NOMO-1 (cell line): ENCODE results near the gene UBE3B.

Experiments
- DNase-seq, 2 experiments: peaks; one replicate each; lab custom pipeline; 2025; ENCODE audit not compliant: unreplicated experiment in 2 of 2; lab: John Stamatoyannopoulos, UW

UBE3B gene

DNA sequence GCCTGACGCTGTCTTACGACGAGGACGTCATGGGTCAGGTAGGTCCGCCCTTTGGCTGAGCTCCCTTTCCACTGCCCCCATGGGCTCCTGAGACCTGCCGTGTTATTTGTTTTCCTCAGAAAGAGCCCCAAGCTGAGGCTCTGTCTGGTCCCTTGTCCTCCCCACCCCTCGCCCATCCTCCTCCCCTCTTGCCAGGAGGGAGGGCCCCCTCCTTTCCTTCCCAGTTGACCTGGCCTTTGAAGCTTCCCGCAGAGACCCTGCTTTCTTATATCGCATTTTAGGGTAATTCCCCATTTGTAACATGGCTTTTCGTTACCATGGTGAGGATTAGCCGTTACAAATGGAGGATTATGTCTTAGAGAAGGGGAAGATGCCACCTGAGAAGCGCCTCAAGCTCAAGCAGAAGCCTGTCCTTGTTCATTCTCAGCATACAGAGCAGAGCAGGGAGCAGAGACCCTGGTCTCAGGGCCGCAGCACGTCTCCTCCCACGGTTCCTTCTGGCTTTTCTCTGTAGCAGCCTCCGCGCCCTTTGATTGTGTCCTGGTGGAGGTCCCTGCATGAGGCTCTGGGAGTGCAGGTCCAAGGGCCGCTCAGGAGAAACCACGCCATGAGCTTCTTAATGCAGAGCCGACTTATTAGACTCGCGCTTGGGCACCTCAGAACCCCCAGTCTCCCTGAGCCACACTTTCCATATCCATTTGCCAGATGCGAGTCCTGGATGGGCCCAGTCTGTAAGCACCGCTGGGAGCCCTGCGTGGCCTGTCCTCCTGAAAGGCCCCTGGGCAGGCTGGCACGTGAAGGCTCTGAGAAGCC is 47.2 kb downstream of the UBE3B start:
- DNase-seq: no peak

- no peak for DNase-seq
These were observed 47.8 kb downstream of the UBE3B start for GRCh38 chr12:109525279-109525585.

GRCh38 chr12:109527489-109528123 is 50.2 kb downstream of the UBE3B start:
- DNase-seq: no peak

DNA sequence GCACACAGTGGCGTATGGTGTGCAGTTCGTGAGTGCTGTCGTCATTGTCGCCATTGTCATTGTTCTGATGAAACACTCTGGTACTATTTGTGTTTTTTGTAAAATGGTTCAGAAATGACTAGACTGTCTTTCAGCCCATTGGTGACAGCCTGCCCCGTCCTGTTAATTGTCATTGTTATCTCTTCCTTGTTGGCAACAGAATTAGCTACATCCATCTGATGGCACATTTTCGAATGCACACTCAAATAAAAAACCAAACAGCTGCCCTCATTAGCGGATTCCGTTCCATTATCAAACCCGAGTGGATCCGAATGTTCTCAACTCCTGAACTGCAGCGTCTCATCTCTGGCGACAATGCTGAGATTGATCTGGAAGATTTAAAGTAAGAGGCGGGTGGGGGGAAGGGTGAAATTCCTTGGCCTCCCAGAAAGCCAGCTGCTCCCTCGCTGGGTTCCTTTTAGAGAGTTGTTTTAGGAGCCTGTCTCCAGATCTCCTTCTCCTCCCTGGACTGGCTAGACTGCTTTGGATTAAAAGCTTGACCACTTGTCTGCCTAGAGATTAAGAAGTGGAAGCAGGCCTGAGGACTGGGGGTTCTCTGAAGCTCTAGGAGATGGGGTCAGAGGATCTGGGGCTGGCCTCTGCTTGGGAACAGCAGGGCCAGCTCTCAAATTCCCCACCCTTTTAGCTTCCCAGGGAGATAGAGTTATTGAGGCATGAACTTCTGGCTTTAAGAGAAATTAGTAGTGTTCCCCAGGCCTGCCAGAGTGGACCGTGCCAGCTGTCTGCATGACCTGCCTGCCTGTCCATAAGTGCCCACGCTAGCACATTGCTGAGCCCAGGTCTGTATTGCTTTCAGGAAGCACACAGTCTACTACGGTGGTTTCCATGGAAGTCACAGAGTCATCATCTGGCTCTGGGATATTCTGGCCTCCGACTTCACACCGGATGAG is 52.5 kb downstream of the UBE3B start:
- DNase-seq: no peak

DNA sequence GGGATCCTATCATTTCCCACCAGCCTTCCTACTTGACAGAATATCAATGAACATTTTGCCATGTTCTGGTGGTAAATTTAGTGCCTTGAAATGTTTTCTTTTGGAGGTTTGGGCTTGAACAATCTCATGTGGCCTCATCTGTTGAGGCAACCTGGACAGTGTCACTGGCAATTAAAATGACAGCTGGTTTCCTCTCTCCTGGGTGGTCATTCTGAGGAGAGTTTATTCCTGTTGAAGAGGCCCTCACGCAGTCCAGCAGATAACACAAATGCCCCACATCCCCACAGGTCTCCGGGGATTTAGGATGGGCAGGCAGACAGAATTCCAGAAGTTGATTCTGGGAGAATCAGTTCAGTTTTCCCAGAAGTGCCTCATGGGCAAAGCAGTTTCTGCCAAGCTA is 54.0 kb downstream of the UBE3B start:
- DNase-seq: no peak

GRCh38 chr12:109532721-109533486 is 55.5 kb downstream of the UBE3B start:
- DNase-seq: no peak

DNA sequence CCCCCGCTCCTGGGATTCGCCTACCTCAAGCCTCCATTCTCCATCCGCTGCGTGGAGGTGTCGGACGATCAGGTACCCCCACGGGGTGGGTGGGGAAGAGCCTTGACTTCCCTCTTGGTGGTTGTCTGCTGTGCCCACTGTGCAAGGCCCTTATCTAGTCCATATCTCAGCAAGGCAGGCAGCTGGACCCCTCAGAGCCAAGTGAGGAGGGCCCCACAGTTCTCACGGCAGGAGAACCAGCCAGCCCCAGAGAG is 56.0 kb downstream of the UBE3B start:
- no peak for DNase-seq

GRCh38 chr12:109534456-109534855 is 57.0 kb downstream of the UBE3B start:
- no peak for DNase-seq

DNA sequence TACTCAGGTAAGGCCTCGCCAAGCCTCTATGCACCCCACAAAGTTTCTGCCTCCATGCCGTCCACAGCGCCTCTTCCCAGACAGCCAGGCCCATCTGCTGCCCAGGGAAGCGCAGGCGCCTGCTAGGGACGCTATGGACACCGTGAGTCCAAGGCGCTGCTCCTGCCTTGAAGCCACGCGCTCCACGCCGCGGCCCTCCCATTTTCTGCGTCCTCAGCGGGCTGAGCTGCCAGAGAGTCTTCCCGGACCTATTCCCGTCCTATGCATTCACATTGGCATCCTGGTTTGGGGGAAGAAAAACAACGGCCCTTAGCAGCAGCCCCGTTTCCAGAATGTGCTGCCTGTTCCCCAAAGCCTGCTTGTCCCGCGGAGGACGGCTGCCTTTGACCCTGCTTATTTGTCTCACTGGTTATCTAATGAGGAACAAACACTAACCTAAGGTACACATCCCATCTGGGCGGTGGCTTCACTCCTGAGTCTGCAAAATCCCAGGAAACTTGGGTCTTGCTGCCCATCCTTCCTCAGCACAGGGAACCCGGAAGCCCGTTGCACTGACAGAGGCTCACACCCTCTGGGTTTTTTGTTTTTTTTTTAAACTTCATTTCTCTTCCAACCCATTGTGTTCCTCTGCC is 57.9 kb downstream of the UBE3B start:
- DNase-seq: no peak

GRCh38 chr12:109535863-109536250 is 58.4 kb downstream of the UBE3B start:
- no peak for DNase-seq

DNA sequence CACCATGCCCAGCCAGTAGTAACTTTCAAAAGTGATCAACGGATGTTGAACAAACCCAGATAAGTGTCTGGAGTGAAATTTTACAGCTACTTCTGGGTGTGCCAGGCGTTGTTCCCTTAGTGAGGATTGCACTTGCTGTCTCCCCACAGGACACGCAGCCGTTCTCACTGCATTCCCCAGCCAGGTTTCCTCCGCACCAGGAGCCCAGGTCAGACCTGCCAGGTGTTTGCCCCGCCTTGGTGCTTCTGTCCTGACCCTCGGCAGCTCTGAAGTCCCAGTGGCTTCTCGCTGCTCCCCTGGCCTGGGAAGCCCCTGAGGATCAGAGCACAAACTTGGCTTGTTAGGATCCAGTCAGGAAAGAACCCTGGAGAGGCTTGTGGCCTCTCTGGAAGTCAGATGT is 59.7 kb downstream of the UBE3B start:
- DNase-seq: no peak

- no peak for DNase-seq
These were observed 60.9 kb downstream of the UBE3B start for GRCh38 chr12:109538191-109538863.

DNA sequence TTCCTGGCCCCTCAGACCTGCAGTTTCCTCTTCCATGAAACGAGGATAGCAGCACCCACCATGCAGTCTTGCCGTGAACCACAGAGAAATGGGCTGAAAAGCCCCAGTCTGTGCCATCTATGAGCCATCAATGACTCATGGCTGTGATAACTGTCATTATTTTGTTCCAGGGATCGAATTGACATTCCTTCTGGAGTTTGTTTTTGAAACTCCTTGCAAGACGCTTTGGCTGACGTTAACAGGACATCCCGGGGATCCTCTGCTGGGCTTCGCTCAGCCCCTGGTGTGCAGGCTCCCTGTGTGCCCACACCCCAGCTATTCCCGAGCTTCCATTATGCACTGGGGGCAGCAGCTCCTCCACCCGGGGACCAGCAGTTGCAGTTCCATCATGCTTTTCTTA is 62.1 kb downstream of the UBE3B start:
- DNase-seq: no peak

- DNase-seq: no peak
These were observed 63.3 kb downstream of the UBE3B start for GRCh38 chr12:109540526-109541412.

DNA sequence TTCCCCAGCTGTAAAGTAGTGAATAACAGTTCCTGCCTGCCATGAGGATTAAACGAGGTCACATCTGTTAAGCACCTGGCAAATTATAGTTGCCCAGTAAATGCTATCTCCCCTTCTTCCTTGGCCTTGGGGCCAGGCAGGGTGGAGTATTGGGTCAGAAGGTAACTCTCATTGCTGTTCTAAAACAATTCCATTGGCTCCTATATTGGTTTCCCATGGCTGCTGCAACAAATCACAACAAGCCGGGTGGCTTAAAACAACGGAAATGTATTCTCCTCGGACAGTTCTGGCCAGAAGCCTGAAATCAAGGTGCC is 63.9 kb downstream of the UBE3B start:
- DNase-seq: no peak

- no peak for DNase-seq
These were observed 64.6 kb downstream of the UBE3B start for GRCh38 chr12:109542014-109542413.

DNA sequence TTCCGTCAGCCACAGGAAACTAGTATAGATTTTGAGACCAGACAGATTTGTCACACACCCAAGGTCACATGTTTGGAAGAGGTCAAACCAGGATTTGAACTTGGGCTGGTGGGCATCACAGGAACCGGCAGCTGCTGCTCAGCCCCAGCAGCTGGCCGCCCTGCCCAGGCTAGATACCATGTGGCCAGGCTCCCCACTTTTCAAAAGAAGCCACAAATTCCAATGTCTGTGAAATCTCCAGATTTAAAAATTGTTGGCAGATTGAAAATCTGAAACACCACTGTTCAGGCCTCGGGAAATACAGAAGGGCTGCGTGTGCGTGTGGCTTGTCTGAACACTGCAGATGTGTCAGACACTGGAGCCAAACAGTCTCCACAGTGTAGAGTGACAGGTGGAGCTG is 65.4 kb downstream of the UBE3B start:
- DNase-seq: no peak

- DNase-seq: no peak
These were observed 67.6 kb downstream of the UBE3B start for GRCh38 chr12:109544955-109545531.

DNA sequence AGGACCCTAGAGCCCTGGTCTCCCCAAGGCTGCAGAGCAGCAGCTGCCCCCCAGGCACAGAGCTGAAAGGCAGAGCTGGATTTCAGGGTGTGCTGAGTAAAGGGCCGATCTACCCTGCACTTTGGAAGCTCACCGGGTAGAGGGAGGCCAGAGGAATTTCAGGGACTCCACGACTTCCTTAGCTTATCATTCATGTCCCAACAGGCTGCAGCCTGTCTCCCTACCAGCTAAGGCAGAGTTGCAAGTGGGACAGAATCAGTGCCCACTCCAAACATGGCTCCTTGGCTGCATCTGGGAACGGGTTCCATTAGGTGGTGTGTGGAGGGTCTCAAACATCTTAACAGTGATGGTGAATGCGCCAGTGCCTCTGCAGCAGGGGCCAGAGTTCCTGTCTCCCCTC is 68.4 kb downstream of the UBE3B start:
- no peak for DNase-seq
